Astrocyte of the spinal cord (primary cell): Measurements from ENCODE around the gene ANGEL2.
A peak's percentile ranks its signal among the peaks of the same experiment; 100 is the strongest.

Experiments used
- DNase-seq: peaks from one replicate; pipeline ENCODE4 v3.0.0; 2011; ENCODE audit warnings: low read depth, low spot score
- H3K4me3 ChIP-seq: 2 replicates; pipeline ENCODE4 v1.5.1; 2011; ENCODE audit warnings: low read depth, mild to moderate bottlenecking, low read length, moderate library complexity
- CTCF ChIP-seq: IDR thresholded peaks from 2 replicates; pipeline ENCODE4 v1.5.1; 2012; ENCODE audit warnings: low read depth, mild to moderate bottlenecking, low read length, inconsistent platforms
- in situ Hi-C: cut with HindIII; loops from 2 replicates; pipeline ENCODE4 v1.10.0; 2017; ENCODE audit warnings: low sequenced_read_pairs

The ANGEL2 gene

GRCh38 chr1:212951947-212952640 is 63.6 kb downstream of the ANGEL2 start:
- TF ChIP-seq CTCF = no peak
- peak overlapping the region; percentile 65 for H3K4me3 ChIP-seq
- DNase-seq = no peak
- in situ Hi-C loops = no loop called here

- no peak for TF ChIP-seq CTCF
- peak overlapping the region; percentile 65 for H3K4me3 ChIP-seq
- DNase-seq = no peak
- in situ Hi-C loops = no loop called here
Observed at GRCh38 chr1:212951126-212951946, 64.3 kb downstream of the ANGEL2 start.

DNA sequence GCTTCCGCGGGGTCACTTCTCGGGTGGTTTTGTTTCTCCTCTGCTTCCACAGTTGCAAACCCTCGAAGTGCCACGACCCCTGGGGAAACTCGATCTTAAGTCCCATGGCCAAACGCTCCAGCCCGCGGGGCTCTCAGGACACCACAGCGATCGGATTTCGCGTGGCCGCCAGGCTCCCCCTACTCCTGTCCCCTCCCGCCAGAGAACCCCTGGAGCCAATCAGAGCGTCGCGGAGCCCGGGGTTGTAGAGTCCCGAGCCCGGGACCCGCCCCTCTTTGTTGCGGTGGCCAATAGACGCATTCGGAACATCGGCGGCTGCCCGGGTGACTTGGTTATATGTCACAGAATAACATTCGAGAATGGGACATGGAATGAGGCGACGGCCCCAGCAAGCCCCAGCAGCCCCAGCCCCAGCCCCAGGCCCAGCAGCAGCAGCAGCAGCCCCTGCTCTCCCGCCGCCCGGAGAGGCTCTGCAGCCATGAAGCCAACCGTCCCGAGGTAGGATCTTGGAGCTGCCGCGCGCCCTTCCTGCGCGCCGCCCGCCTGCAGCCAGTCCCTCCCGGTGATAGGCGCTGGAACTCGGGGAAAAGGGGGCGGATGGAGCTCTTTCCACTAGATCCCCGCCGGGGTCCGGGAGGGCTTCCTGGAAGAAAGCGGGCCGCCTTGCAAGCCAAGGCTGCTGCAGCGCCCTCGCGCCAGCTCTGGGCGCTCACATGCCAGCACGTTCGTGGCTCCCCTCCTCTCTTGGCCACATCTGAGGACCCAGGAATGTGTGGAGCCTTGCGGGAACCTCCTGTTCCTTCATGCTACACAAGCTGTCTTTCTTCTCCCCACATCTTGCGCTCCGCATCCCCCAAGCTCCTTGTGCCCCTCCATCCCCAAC is 65.2 kb downstream of the ANGEL2 start, which contains the start of gene VASH2:
Gene VASH2 (plus strand): TSS at position 299 of the 883 bp plus-strand sequence. CDS start 1,002 bp downstream, outside the sequence.
- in situ Hi-C loops = no loop called here
- TF ChIP-seq CTCF = peak; percentile 26
- peak within 1 kb of the TSS; percentile 65 for H3K4me3 ChIP-seq
- DNase-seq = peak; percentile 82

GRCh38 chr1:212949771-212950170 is 65.9 kb downstream of the ANGEL2 start:
- no peak for DNase-seq
- TF ChIP-seq CTCF = no peak
- in situ Hi-C loops = no loop called here
- peak overlapping the region; percentile 65 for H3K4me3 ChIP-seq

DNA sequence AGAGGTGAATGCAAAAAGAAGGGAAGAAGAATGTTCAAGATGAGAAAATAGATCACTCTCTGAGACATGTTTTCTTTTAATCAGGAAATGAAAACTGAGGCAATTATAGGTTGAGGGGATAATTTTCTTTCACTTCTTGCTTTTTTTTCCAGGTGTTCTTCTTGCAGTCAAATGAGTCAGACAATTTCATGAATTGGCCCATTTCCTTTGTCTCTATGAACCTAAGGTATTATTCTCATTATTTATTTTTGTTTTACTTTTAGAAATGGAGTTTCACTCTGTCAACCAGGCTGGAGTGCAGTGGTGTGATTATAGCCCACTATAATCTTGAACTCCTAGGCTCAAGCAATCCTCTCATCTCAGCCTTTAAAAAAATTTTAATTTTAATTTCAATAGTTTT is 68.8 kb downstream of the ANGEL2 start:
- TF ChIP-seq CTCF = no peak
- no peak for DNase-seq
- H3K4me3 ChIP-seq = no peak overlapping the region
- in situ Hi-C loops = no loop called here
